Measurements from ENCODE around the gene TEX2. TPM values are rescaled to one million over a fixed set of nuclear protein-coding genes. Genes with fewer than 3 reads are reported as not detected.

TEX2 gene
- total and polyA plus RNA-seq, 9 of the 15 experiments (the other 6 are each of a cell fraction or from before 2014, with no cell fraction given): 4.1 to 27.6 (median 19.3) TPM

DNA sequence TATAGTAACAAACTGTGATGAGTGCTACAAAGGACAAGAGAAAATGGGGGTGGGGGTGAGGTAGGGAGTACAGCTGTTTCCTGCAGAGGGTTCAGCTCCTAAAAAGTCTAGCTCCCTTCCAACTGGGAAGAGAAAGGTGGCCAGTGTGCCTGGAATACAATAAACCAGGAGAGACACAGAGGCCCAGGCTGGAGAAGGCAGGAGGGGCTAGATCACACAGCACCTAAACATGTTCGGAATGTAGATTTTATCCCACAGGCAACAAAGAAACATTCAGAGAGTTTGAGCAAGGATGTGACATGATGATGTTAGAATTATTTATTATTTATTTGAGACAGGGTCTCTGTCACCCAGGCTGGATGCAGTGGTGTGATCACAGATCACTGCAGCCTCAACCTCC, 10.2 kb downstream of the TEX2 start (continued):
- TF ChIP-seq, protein P1, sequence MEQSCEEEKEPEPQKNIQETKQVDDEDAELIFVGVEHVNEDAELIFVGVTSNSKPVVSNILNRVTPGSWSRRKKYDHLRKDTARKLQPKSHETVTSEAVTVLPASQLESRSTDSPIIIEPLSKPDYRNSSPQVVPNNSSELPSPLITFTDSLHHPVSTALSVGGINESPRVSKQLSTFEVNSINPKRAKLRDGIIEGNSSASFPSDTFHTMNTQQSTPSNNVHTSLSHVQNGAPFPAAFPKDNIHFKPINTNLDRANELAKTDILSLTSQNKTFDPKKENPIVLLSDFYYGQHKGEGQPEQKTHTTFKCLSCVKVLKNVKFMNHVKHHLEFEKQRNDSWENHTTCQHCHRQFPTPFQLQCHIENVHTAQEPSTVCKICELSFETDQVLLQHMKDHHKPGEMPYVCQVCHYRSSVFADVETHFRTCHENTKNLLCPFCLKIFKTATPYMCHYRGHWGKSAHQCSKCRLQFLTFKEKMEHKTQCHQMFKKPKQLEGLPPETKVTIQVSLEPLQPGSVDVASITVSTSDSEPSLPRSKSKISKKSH (CRISPR knock-in tag; IDR thresholded peaks at IDR 0.05): no peak
- TF ChIP-seq, protein P2, sequence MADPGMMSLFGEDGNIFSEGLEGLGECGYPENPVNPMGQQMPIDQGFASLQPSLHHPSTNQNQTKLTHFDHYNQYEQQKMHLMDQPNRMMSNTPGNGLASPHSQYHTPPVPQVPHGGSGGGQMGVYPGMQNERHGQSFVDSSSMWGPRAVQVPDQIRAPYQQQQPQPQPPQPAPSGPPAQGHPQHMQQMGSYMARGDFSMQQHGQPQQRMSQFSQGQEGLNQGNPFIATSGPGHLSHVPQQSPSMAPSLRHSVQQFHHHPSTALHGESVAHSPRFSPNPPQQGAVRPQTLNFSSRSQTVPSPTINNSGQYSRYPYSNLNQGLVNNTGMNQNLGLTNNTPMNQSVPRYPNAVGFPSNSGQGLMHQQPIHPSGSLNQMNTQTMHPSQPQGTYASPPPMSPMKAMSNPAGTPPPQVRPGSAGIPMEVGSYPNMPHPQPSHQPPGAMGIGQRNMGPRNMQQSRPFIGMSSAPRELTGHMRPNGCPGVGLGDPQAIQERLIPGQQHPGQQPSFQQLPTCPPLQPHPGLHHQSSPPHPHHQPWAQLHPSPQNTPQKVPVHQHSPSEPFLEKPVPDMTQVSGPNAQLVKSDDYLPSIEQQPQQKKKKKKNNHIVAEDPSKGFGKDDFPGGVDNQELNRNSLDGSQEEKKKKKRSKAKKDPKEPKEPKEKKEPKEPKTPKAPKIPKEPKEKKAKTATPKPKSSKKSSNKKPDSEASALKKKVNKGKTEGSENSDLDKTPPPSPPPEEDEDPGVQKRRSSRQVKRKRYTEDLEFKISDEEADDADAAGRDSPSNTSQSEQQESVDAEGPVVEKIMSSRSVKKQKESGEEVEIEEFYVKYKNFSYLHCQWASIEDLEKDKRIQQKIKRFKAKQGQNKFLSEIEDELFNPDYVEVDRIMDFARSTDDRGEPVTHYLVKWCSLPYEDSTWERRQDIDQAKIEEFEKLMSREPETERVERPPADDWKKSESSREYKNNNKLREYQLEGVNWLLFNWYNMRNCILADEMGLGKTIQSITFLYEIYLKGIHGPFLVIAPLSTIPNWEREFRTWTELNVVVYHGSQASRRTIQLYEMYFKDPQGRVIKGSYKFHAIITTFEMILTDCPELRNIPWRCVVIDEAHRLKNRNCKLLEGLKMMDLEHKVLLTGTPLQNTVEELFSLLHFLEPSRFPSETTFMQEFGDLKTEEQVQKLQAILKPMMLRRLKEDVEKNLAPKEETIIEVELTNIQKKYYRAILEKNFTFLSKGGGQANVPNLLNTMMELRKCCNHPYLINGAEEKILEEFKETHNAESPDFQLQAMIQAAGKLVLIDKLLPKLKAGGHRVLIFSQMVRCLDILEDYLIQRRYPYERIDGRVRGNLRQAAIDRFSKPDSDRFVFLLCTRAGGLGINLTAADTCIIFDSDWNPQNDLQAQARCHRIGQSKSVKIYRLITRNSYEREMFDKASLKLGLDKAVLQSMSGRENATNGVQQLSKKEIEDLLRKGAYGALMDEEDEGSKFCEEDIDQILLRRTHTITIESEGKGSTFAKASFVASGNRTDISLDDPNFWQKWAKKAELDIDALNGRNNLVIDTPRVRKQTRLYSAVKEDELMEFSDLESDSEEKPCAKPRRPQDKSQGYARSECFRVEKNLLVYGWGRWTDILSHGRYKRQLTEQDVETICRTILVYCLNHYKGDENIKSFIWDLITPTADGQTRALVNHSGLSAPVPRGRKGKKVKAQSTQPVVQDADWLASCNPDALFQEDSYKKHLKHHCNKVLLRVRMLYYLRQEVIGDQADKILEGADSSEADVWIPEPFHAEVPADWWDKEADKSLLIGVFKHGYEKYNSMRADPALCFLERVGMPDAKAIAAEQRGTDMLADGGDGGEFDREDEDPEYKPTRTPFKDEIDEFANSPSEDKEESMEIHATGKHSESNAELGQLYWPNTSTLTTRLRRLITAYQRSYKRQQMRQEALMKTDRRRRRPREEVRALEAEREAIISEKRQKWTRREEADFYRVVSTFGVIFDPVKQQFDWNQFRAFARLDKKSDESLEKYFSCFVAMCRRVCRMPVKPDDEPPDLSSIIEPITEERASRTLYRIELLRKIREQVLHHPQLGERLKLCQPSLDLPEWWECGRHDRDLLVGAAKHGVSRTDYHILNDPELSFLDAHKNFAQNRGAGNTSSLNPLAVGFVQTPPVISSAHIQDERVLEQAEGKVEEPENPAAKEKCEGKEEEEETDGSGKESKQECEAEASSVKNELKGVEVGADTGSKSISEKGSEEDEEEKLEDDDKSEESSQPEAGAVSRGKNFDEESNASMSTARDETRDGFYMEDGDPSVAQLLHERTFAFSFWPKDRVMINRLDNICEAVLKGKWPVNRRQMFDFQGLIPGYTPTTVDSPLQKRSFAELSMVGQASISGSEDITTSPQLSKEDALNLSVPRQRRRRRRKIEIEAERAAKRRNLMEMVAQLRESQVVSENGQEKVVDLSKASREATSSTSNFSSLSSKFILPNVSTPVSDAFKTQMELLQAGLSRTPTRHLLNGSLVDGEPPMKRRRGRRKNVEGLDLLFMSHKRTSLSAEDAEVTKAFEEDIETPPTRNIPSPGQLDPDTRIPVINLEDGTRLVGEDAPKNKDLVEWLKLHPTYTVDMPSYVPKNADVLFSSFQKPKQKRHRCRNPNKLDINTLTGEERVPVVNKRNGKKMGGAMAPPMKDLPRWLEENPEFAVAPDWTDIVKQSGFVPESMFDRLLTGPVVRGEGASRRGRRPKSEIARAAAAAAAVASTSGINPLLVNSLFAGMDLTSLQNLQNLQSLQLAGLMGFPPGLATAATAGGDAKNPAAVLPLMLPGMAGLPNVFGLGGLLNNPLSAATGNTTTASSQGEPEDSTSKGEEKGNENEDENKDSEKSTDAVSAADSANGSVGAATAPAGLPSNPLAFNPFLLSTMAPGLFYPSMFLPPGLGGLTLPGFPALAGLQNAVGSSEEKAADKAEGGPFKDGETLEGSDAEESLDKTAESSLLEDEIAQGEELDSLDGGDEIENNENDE (IDR thresholded peaks at IDR 0.05; ENCODE audit: low read depth, low read length): no peak
